NT2/D1 (cell line): ENCODE data around the gene TERB1.

Source experiments
- SUZ12 ChIP-seq: IDR thresholded peaks from 2 replicates; pipeline ENCODE4 v1.6.1; 2011; ENCODE audit not compliant: insufficient read length, insufficient read depth; ENCODE audit errors: extremely low read depth
- YY1 ChIP-seq: IDR thresholded peaks from 2 replicates; pipeline ENCODE4 v1.6.1; 2011; ENCODE audit not compliant: insufficient read length, insufficient read depth
- ZNF274 ChIP-seq: IDR thresholded peaks from 2 replicates; pipeline ENCODE4 v1.6.1; 2011; ENCODE audit warnings: mild to moderate bottlenecking, low read depth, low read length

DNA sequence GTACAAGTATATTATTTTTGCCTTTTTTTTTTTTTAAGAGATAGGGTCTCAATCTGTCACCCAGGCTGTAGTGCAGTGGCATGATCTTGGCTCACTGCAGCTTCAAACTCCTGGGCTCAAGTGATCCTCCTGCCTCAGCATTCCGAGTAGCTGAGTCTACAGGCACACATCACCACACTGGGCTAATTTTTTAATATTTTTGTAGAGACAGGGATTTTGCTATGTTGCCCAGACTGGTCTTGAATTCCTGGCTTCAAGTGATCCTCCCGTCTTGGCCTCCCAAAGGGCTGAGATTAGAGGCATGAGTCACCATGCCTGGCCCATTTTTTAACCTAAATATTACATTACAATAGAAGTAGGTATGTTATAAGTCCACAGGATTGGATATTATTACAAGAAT lies 3.2 kb downstream of the TERB1 start:
- TF ChIP-seq YY1, result no peak
- no peak for TF ChIP-seq ZNF274
- no peak for TF ChIP-seq SUZ12
